CD4-positive, alpha-beta T cell (primary cell): ENCODE measurements around the gene RERE. TPM values are rescaled to one million over a fixed set of nuclear protein-coding genes. Genes with fewer than 3 reads are reported as not detected.

Experiments
- ATAC-seq: fragments of 200-7000 bp; cut with Tn5 transposase; one replicate; pipeline ENCODE4 v1.10.0; 2022; ENCODE audit warnings: mild to moderate bottlenecking; ENCODE audit not compliant: poor library complexity
- CTCF ChIA-PET: fragments of 350-600 bp; sonication (Branson Sonifier 250); formaldehyde crosslinking; loops from one replicate; lab custom pipeline; 2021; ENCODE audit warnings: antibody characterized with exemption, inconsistent platforms; lab: Charles Lee
- POLR2A ChIA-PET: fragments of 350-600 bp; sonication (Branson Sonifier 250); formaldehyde crosslinking; loops from one replicate; lab custom pipeline; 2021; ENCODE audit warnings: antibody characterized with exemption, inconsistent platforms; lab: Charles Lee
- DNase-seq, 14 experiments: peaks; one replicate each; pipeline ENCODE4 v3.0.0-alpha.2; 2013 to 2020; ENCODE audit warnings: mixed read lengths in 2 of 14
- H3K27ac ChIP-seq, 2 donors: one replicate each; pipeline versions ENCODE4 v1.5.1 to v1.7.0; 2013; ENCODE audit warnings: low read length in 2 of 2, low read depth in 1 of 2, mild to moderate bottlenecking in 1 of 2
- H3K27me3 ChIP-seq, 2 experiments: 1 replicate in 1 of 2; 2 replicates in 1 of 2; pipeline versions ENCODE4 v1.6.1 to v1.7.0; 2013; ENCODE audit warnings: low read length in 2 of 2, control low read depth in 1 of 2, mild to moderate bottlenecking in 1 of 2, moderate library complexity in 1 of 2; ENCODE audit not compliant: insufficient read depth in 2 of 2, control insufficient read depth in 1 of 2
- H3K36me3 ChIP-seq: one replicate; pipeline ENCODE4 v1.6.1; 2013; ENCODE audit warnings: low read length, control low read depth; ENCODE audit not compliant: insufficient read depth
- H3K4me1 ChIP-seq: one replicate; pipeline ENCODE4 v1.6.1; 2013; ENCODE audit warnings: low read length, control low read depth; ENCODE audit not compliant: insufficient read depth
- H3K4me3 ChIP-seq: one replicate; pipeline ENCODE4 v1.5.1; 2013; ENCODE audit warnings: mild to moderate bottlenecking, low read length, moderate library complexity
- H3K9me3 ChIP-seq, 2 experiments: 1 replicate in 1 of 2; 2 replicates in 1 of 2; pipeline versions ENCODE4 v1.6.1 to v1.7.0; 2013; ENCODE audit warnings: low read length in 2 of 2, mild to moderate bottlenecking in 2 of 2, control low read depth in 1 of 2, moderate library complexity in 1 of 2; ENCODE audit not compliant: control insufficient read depth in 1 of 2, insufficient read depth in 1 of 2
- H3K27ac Mint-ChIP-seq: one replicate; pipeline ENCODE4 v1.8.0; 2020; ENCODE audit warnings: mixed read lengths
- H3K27me3 Mint-ChIP-seq: one replicate; pipeline ENCODE4 v1.8.0; 2021; ENCODE audit warnings: mixed read lengths
- H3K36me3 Mint-ChIP-seq: one replicate; pipeline ENCODE4 v1.8.0; 2021; ENCODE audit warnings: low read depth, mixed read lengths
- H3K4me1 Mint-ChIP-seq: one replicate; pipeline ENCODE4 v1.8.0; 2021; ENCODE audit warnings: low read depth, mixed read lengths
- H3K4me3 Mint-ChIP-seq: one replicate; pipeline ENCODE4 v1.8.0; 2020; ENCODE audit warnings: mild to moderate bottlenecking, mixed read lengths
- H3K9me3 Mint-ChIP-seq: one replicate; pipeline ENCODE4 v1.8.0; 2020; ENCODE audit warnings: mixed read lengths
- CTCF ChIP-seq: fragments of 200-600 bp; IDR thresholded peaks from one replicate; pipeline ENCODE4 v1.8.0; 2022; ENCODE audit warnings: antibody characterized with exemption, mild to moderate bottlenecking
- intact Hi-C, 2 experiments: fragments of 100-400 bp; cut with DNase I in 1 of 2; cut with micrococcal nuclease in 1 of 2; formaldehyde crosslinking; loops; one replicate each; pipeline versions ENCODE4 v1.15.1 to v1.9.0; 2023 to 2025; cut with DNase I, micrococcal nuclease
- total RNA-seq, 174 experiments: library from RNA in 2 of 174; stranded (reverse) in 2 of 174; gene quantifications; one replicate each; pipeline ENCODE4 v1.2.3 and lab custom pipeline; 2021 to 2026

Gene RERE
- total RNA-seq, 2 experiments from 2014 or later = 78.4 to 84.0 TPM

GRCh38 chr1:8689431-8690252 is 127.8 kb downstream of the RERE start:
- Mint-ChIP-seq H3K27ac (no peak overlapping the region), H3K9me3 (no peaks in the 10 kb centered on the region), H3K36me3 (peaks cover 5% of the 10 kb centered on the region), H3K4me3 (no peak overlapping the region), H3K4me1 (peaks cover 8% of the 10 kb centered on the region), H3K27me3 (no peaks in the 10 kb centered on the region)
- H3K36me3 ChIP-seq = no peaks in the 10 kb centered on the region
- TF ChIP-seq CTCF = no peak
- intact Hi-C loops = loop anchor here in 1 of 2 experiments (5.0 kb wide), 1 partner anchor 33 kb away; no protein-coding TSS in a partner anchor
- H3K9me3 ChIP-seq = no peaks in the 10 kb centered on the region
- ATAC-seq (no peak), DNase-seq (no peak)
- H3K27me3 ChIP-seq = no peaks in the 10 kb centered on the region
- ChIA-PET CTCF (interaction anchor here (1.3 to 1.4 kb wide), 2 partner anchors 11 kb away, joined by 3 to 5 read pairs; no protein-coding TSS in a partner anchor), POLR2A (interaction anchor here (0.5 to 1.1 kb wide), 2 partner anchors 32 to 128 kb away, joined by 3 to 4 read pairs; no protein-coding TSS in a partner anchor)
- no peaks in the 10 kb centered on the region for H3K4me1 ChIP-seq
- H3K4me3 ChIP-seq = no peak overlapping the region
- H3K27ac ChIP-seq = no peak overlapping the region

- ChIA-PET CTCF (interaction anchor here (1.2 kb wide), 1 partner anchor 16 kb away, joined by 3 read pairs; no protein-coding TSS in a partner anchor), POLR2A (no interaction called here)
- DNase-seq (no peak), ATAC-seq (no peak)
- no peaks in the 10 kb centered on the region for H3K9me3 ChIP-seq
- intact Hi-C loops = loop anchor here in 1 of 2 experiments (5.0 kb wide), 1 partner anchor 35 kb away; no protein-coding TSS in a partner anchor
- Mint-ChIP-seq H3K36me3 (peaks cover 5% of the 10 kb centered on the region), H3K4me3 (no peak overlapping the region), H3K27ac (no peak overlapping the region), H3K27me3 (no peaks in the 10 kb centered on the region), H3K9me3 (no peaks in the 10 kb centered on the region), H3K4me1 (peaks cover 8% of the 10 kb centered on the region)
- H3K27ac ChIP-seq = no peak overlapping the region
- no peak overlapping the region for H3K4me3 ChIP-seq
- no peaks in the 10 kb centered on the region for H3K36me3 ChIP-seq
- H3K4me1 ChIP-seq = no peaks in the 10 kb centered on the region
- no peak for TF ChIP-seq CTCF
- no peaks in the 10 kb centered on the region for H3K27me3 ChIP-seq
Observed at GRCh38 chr1:8687538-8687937, 129.9 kb downstream of the RERE start.

GRCh38 chr1:8687039-8687438 is 130.4 kb downstream of the RERE start:
- no peak overlapping the region for H3K27ac Mint-ChIP-seq
- H3K27ac ChIP-seq = no peak overlapping the region

More at GRCh38 chr1:8687039-8687438, 130.4 kb downstream of the RERE start:
- DNase-seq = no peak
- POLR2A ChIA-PET = no interaction called here
- H3K9me3 ChIP-seq = no peaks in the 10 kb centered on the region
- no peak for TF ChIP-seq CTCF
- intact Hi-C loops = loop anchor here in 1 of 2 experiments (5.0 kb wide), 1 partner anchor 35 kb away; no protein-coding TSS in a partner anchor
- Mint-ChIP-seq H3K9me3 (no peaks in the 10 kb centered on the region), H3K36me3 (peaks cover 5% of the 10 kb centered on the region), H3K27me3 (no peaks in the 10 kb centered on the region), H3K4me1 (peaks cover 8% of the 10 kb centered on the region), H3K4me3 (no peak overlapping the region)
- no peak for ATAC-seq
- no peaks in the 10 kb centered on the region for H3K27me3 ChIP-seq
- peaks cover under 1% of the 10 kb centered on the region for H3K4me1 ChIP-seq
- H3K36me3 ChIP-seq = no peaks in the 10 kb centered on the region
- no peak overlapping the region for H3K4me3 ChIP-seq
- CTCF ChIA-PET = interaction anchor here (0.8 to 1.2 kb wide), 2 partner anchors 14 to 15 kb away, joined by 3 read pairs; no protein-coding TSS in a partner anchor
